GM18499 (cell line): ENCODE measurements around the gene KPTN.
"Not testable (repeated sequence)": the region's sequence is repeated elsewhere in the genome, so short reads cannot be mapped to it uniquely, and the experiment has no call there.

Experiments
- ATAC-seq: cut with Tn5 transposase; IDR thresholded peaks from one replicate; pipeline ENCODE4 v1.9.1; 2021; ENCODE audit warnings: moderate number of reproducible peaks; ENCODE audit not compliant: insufficient read depth, unreplicated experiment

KPTN gene

DNA sequence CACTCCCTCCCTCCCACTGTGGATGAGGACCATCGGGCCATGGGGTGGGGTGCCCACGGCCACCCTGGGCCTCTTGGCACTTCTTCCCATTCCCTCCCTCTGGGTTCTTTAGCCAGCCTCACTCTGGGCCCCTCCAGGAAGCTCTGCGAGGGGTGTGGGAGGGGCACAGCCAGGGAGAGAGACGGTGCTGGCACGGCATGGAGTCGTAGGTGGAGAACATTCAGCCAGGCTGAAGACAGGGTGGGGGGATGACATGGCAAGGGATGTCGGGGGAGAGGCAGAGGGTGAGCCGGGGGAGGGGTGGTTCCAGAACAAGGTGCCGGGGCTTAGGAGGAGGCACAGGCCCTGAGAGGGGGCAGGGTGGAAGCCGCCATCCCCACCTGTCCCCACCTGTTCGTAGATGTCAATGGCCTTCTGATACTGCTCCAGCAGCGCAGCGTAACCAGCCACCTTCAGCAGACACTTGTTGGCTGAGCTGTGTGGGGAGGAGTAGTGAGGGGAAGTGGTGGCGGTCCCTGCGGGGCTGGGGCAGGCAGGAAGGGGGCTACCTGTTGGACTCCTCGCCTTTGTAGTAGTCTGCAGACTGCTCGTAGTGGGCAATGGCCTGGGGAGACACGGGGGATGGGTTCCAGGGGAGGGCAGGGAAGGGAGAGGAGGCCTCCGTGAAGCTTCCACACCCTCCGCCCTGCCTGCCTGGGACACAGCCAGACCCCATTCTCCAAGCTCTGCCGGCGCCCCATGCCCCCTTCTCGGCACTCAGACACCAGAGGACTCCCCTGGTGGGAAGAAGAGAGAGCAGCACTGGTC, 8.8 kb upstream of the KPTN start:
- ATAC-seq, result no peak

DNA sequence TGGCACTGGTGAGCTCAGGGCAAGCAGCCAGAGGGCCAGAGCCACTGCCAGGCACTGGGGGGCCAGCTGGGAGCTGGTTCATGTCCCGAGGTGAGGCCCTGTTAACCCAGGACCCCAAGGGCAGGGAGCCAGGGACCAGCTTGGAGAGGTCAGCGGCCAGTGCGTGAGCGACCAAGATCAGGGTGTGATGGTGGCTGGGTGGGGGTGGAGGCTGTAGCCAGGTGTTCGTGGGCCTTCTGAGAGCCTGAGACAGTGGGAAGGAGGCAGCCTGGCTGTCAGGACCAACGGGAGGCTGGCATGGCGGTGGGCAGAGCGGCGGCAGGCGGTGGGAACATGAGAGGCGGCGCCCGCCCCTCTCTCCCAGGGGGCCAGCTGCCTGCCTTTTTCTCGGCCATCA, 8.1 kb upstream of the KPTN start:
- ATAC-seq, result no peak

DNA sequence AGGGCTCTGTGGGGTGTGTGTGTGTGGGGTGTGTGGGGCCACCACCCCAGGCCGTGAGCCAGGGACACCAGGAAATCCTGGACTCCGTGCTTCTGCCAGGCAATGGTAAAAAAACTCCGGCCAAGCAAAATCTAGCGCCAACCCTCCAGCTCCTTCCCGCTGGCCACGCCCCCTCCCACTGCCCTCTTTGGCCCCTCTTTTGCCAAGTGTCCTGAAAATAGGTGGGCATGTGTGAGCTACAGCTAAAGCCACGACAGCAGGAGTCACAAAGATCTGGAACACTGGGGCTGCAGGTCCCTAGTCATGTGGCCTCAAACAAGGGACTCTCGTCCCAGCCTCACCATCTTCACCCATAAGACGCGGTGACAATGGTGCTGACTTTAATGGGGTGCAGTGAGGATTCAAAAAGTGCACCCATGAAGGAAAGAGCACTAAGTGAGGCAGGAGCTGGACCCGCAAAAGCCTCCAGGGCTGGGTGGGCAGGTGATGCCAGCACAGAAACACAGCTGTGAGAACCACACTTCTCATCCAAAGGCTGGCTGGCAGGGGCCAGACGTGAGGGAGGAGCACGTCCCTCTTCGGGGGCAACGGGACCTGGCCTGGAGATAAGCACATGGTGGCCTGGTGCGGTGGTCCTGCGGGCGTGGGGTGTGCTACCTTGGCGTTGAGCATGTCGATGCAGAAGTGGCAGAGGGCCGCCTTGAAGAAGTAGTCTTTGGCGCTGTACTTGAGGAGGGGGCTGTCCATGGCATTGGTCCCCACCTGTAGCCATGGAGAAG, 7.5 kb upstream of the KPTN start:
- no peak for ATAC-seq

DNA sequence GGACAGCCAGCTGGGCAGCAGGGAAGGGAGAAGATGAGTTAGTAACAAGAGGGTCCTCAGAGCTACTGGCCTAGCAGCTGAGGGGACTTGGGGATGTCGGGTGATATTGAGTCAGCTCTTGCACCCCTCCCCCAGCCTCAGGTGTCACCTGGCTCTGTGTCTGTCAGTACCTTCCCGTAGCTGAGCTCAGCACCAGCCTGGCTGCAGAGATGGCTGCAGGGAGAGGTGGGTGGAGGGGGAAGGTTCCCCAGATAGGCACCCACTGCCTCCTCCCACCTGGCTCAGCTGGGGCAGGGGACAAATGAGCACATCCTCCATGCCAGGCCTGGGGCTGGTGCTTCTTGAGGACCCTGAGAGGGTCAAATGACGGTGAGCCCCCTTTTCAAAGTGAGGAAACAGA, 6.8 kb upstream of the KPTN start:
- ATAC-seq, result no peak

DNA sequence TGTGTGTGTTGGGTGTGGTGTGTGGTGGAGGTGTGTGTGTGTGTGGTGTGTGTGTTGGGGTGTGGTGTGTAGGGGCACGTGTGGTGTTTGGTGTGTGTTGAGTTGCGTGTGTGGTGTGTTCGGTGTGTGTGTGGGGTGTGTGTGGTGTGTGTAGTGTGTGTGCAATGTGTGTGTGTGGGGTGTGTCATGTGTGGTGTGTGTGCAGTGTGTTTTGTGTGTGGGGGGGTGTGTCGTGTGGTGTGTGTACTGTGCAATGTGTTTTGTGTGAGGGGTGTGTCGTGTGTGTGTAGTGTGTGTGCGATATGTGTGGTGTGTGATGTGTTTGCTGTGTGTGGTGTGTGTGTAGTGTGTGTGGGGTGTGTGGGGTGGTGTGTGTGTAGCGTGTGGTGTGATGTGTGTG, 6.0 kb upstream of the KPTN start:
- ATAC-seq, result no peak

DNA sequence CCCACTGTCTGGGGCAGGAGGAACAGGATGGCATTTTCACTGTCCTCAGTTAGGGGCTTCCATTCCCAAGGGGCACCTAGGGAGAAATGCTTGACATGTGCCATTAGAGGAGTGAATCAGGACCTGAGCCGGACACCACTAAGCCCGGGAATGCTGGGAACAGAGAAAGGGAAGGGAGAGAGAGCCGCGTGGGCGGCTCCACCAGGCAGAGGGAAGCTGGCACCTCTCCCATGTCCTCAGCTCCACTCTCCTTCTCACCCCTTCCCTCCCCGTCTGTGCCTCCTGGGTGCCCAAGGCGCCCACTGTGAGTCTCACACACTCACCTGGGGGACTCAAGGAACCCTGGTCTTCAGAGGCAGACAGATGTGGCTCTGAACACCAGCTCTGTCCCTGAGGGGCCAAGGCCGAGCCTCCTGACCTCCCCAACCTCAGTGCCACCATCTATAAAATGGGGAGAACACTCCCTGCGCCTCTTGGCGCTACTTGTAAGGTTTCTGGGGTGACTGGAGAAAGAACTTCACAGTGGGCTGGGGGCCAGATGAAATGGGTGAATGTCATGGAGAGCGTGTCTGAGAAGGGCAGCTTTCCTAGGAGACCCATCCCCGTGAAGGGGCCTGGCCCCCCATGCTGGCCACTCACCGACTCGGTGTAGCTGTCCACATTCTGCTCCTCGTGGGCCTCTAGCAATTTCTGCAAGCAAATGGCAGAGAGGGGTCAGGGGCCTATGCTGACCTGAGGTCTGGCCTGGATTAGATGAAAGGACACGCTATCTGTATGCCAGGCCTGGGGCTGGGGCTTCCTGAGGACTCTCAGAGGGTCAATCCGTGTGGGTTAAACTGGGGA, 5.3 kb upstream of the KPTN start:
- no peak for ATAC-seq

DNA sequence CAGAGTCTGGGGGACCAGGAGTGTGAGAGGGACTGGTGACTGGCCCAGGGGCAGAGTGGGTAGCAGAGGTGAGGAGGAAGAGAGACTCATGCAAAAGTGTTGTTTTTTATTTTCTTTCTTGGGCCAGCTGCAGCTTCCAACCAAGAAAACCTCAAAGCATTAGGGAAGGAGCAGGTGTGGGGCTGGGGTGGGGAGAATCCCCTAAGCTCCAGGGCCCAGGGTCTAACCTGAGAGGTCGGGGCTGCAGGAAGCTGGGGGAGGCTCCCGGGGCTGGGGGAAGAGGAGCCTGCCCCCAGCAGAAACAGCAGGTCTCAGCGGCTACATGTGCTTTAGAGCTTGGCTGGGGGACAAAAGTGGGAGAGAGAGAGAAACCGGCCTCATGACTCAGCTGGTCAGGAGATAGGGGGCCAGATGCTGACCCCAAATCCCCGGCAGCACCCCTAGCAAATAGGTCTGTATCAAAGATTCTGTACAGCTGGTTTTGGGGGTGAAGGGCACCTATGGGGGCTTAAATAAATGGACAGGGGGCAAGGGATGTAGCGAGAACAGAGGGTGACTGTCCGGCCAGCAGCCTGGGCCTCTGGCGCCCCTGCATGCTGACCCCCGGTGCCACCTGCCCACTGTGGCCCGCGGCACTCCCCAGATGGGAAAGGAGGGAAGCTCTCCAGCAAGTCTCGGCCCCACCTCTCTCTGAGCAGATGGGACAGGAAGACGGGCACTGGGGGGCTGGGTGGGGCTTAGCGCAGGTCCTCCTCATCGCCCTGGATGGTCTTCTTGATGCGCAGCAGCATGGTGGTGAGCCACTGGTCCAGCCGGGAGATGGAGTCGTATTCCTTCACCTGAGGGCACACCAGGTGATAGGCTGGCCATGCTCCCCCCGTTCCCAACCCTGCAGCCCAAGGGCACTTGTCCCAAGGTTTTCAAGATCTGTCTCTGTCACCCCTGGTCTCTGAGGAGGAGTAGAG, 3.8 kb upstream of the KPTN start:
- ATAC-seq, result no peak

DNA sequence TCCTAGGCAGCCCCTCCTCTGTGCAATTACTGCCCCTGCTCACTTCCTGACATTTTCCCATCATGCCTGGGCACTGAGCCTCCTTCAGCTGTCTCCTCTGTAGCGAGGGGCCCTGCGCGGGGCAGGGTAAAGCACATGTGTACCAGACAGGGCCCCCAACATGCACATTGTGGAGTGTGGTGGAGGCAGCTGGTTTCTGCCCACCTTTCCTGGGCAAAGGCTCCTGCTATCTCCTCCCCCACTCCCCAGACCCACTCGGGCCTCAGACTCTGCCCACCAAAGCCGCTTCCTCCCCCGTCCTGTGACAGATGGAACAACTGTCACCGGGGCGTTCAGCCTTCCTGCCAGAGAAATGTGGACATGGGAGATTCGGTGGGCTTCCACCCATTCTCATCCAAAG, 2.9 kb upstream of the KPTN start:
- ATAC-seq, result no peak

DNA sequence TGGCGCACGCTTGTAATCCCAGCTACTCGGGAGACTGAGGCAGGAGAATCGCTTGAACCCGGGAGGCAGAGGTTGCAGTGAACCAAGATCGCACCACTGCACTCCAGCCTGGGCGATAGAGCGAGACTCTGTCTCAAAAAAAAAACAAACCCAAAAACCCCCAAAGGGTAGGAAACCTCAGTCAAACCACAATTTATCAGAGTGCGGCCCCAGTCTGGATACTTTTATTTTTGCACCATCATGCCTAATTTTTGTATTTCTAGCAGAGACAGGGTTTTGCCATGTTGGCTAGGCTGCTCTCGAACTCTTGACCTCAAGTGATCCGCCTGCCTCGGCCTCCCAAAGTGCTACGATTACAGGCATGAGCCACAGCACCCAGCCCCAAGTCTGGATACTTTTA, 2.2 kb upstream of the KPTN start:
- ATAC-seq, result not testable (repeated sequence)

DNA sequence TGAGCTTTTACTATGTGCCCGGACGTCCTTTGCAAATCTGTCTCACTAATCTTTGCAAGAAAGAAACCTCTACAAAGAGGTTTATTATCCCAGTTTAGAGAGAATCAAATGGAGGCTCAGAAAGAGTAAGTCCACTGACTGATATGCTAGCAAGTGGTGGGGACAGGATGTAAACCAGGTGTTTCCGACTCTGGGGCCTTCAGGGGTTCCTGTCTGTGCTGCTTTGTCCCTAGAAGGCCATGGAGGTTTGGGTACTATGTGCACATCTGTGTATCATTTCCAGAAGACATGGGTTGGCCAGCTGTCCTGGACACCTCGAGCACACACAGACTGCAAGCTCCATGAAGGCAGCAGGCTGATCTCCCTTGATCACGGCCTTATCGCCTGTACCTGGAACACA, 1.2 kb upstream of the KPTN start:
- ATAC-seq, result no peak

DNA sequence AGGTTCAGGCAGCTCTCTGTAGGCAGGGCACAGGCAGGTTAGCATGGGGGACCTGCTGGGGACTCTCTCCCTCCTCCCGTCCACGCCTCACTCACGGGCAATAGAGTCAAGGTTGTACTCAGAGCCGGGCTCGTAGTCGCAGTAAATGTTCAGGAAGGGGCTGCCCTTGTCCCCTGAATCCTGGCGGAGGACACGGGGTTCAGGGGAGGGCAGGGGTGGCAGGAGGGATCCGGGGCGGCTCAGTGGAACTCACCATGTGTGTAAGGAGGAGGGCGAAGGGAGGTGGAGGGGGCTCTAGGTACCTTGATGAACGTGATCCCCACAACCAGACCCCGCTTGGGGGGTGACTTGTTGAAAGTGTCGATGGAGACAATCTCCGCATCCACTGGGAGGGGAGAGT, 819 bp downstream of the KPTN start:
- ATAC-seq, result no peak

DNA sequence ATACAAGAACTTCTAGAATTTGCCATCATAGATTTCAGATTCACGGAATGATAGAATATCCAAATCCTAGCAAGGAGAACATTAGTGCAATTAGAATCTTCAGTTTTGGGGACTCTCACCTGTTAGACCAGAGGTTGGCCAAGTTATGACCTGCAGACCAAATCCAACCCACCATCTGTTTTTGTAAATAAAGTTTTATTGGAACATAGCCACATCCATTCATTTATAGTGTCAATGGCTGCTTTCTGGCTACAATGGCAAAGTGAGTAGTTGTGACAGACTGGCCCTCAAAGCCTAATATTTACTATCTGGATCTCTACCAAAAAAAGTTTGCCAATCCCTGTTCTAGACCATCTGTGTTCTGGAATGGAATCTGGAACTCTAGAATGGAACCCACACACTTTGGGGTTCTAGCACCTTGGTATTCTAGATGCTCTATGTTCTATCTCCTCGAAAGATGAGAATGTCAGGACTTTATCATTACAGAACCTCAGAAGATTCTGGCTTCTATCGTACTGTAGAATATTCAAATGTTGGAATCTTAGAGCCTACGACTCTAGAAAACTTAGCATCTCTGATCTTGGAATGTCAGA, 2.5 kb downstream of the KPTN start:
- no peak for ATAC-seq

DNA sequence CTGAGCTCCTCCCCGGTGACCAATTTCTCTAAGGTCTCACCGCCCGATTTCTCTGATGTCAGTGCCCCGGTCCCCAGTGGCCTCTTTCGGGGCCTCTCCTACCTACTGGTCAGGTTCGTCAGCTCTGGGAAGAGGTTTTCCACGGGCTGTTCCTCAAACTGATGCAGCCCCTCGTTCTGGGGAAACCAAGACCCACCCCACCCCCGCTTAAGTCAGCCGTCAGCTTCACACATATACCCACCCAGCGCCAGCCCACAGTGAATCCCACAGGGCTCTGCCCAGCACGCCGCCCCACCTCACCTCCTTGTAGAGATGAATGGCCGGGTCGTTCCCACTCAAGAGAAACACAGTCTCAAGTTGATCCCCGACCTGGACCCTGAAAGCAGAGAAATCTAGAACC, 3.4 kb downstream of the KPTN start:
- ATAC-seq, result no peak

DNA sequence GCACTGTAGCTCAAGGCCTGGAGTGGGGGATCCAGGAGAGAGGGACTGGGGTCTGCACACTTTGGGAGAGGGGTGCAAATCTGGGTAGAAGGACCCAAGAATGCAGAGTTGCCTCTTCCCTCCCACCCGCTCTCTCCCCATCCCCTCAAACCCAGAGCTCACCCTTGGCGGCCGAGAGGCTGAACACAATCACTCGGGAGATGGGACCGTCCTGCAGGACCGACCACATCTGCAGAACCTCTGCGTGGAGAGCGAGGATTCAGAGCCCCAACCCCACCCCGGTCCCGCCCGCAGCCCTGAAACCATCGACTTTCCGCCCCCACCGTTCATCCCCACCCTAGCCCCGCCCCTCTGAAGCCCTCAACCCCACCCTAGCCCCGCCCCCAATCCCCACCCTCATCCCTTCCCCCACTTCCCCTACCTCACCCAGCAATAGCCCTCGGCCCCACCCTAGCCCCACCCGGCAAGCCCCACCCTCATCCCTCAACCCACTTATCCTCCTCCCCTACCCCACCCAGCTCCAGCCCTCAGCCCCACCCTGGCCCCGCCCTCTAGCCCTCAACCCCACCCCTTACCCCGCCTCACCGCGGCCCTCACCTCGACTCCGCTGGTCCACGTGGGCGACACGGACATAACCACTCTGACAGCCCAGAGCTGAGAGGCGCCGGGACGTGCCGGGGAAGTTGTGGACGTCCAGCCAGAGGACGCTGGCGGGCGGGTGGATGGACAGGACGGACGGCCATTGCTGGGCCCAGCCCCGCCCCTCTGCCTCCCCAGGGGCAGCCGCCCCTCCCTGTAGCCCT, 4.1 kb downstream of the KPTN start:
- ATAC-seq, result no peak

DNA sequence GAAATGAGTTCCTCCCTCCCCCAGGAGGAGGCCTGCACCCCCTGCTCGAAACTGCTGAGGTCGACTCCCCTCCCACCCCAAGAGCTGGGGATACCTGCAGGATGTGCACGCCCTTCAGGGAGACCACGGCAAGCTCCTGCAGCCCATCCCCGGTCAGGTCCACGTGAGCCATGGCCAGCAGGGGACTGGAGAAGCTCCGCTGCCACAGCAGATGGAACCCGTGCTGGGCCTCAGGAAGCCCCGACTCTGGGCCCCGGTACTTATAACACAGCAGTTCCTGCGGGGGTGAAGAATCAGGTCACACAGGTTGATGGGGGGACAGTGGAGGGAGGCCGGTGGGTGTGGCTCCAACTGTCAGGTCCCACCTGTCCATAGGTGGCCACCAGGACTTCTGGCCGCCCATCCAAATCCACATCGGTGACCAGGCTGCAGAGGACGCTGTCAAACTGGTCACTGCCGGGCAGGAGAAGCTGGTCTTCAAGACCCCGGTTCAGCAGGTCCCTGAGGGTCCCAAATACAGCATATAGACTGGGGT, 7.5 kb downstream of the KPTN start:
- ATAC-seq, result no peak

DNA sequence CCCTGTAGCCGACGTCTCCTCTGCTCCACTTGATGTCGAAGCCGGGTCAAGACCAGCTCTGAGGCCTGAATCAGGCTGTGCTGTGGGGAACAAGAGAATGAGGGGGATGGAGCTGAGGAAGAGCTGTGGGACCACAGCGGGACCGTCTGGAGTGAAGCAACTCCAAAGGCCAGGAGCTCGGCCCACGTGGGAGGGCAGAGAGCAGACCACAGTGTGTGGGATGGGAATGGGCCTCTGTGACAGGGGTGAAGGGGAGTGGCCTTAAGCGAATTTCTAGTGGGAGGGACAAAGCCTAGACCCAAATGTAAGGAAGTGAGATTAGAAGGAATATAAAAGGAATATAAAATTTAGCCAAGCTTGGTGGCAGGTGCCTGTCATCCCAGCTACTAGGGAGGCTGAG, 8.6 kb downstream of the KPTN start:
- ATAC-seq, result no peak

DNA sequence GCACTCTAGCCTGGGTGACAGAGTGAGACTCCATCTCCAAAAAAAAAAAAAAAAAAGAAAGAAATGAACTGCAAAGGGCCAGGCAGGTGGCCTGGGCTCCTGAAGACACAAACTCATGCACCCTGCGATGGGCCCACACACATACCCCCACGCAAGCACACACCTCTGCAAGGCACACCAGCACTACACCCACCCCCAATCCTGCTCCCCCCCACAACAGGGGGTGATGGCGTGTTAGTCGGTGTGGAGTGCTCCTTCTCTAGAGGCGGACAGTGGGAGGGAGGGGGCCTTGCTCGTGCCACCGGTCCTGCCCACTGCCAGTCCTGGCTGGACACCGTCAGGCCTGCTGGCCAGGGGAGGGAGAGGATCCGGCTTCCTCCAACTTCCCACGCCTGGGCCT, 10.7 kb downstream of the KPTN start:
- ATAC-seq, result no peak

DNA sequence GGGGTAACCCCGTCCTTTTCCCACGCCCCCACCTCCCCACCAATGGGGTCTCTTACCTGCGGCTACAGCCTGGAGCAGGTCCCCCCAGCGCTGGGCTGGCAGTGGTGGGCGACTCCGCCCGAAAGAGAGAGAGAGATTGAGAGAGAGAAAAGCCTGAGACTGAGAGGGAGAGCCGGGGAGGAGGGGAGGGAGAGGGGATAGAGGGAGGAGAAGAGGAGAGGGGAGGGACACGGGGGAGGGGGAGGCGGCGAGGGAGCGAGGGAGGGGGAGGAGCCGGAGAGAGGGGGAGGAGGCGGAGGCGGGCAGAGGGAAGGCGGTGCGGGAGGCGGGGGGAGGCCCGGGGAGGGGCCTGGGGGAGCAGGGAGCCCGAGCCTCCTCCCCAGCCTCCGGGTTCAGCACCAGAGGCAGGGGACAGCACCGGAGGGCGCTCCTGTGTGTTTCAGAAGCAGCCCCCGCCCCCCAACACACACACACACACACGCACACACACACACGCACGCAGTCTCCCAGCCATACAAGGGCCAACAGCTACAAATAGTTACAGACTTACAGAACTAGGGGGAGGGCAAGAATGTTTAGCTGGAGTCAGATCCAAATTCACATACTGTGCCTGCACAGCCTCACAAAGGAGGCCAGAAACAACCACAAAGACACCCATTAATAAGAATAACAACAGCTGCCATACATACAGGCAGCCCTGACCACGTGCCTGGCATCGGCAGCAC, 12.1 kb downstream of the KPTN start, which contains the start of gene SLC8A2:
TSS of gene SLC8A2 (minus strand) at position 161 of the 725 bp plus-strand sequence. CDS start 5,490 bp downstream, outside the sequence.
- no peak for ATAC-seq
